HepG2 (cell line): ENCODE measurements around the gene HABP4. TPM values are rescaled to one million over a fixed set of nuclear protein-coding genes. Genes with fewer than 3 reads are reported as not detected.

ENCODE experiments used
- CBX2 ChIP-seq, 2 experiments: fragments of 200-600 bp in 1 of 2; sonication (generic); formaldehyde crosslinking in 1 of 2; IDR thresholded peaks; 2 replicates each; pipeline versions ENCODE4 v1.7.0 to v1.8.1; 2018 to 2022; ENCODE audit warnings: low read depth in 2 of 2, low read length in 1 of 2, mild to moderate bottlenecking in 1 of 2, missing genetic modification reagents in 1 of 2
- GZF1 ChIP-seq: sonication (generic); formaldehyde crosslinking; IDR thresholded peaks from 2 replicates; pipeline ENCODE4 v1.5.1; 2020; ENCODE audit warnings: mild to moderate bottlenecking, missing genetic modification reagents
- JUNB ChIP-seq: sonication (generic); formaldehyde crosslinking; IDR thresholded peaks from 2 replicates; pipeline ENCODE4 v1.8.0; 2022; ENCODE audit warnings: missing genetic modification reagents, mild to moderate bottlenecking, borderline replicate concordance
- ZBTB38 ChIP-seq: sonication (generic); formaldehyde crosslinking; IDR thresholded peaks from 2 replicates; pipeline ENCODE4 v1.5.1; 2020; ENCODE audit warnings: mild to moderate bottlenecking, missing genetic modification reagents
- ZBTB43 ChIP-seq: sonication (generic); formaldehyde crosslinking; conservative IDR thresholded peaks from 2 replicates; pipeline ENCODE4 v1.4.0; 2020; ENCODE audit warnings: missing genetic modification reagents
- ZNF230 ChIP-seq: sonication (generic); formaldehyde crosslinking; IDR thresholded peaks from 2 replicates; pipeline ENCODE4 v1.4.0; 2020; ENCODE audit warnings: mild to moderate bottlenecking, missing genetic modification reagents
- polyA plus RNA-seq, 8 experiments: library from polyadenylated mRNA; depleted of rRNA in 3 of 8; stranded (reverse) in 7 of 8; unstranded in 1 of 8; fragments of >200 nt; fragmentation: Illumina TruSeq in 4 of 8; extraction: Trizol in 4 of 8; gene quantifications; 2 replicates each; pipeline versions ENCODE4 v1.2.1 to v1.2.3, GENCODE V29; 2011 to 2016; ENCODE audit warnings: low read depth in 4 of 8, missing spikeins in 1 of 8, mixed read lengths in 1 of 8; ENCODE audit not compliant: insufficient read depth in 1 of 8
- total RNA-seq, 5 experiments: library from RNA; depleted of rRNA; stranded (reverse); fragments of >200 nt; fragmentation: Illumina TruSeq; extraction: Trizol; gene quantifications; 2 replicates each; pipeline ENCODE4 v1.2.3, GENCODE V29; 2016; ENCODE audit warnings: low read depth in 1 of 5
- TF ChIP-seq, protein P1 (sequence below): sonication (generic); formaldehyde crosslinking; IDR thresholded peaks from 2 replicates; pipeline ENCODE4 v1.5.1; 2020; ENCODE audit warnings: mild to moderate bottlenecking, missing genetic modification reagents, borderline replicate concordance
- TF ChIP-seq, protein P2 (sequence below): sonication (generic); formaldehyde crosslinking; IDR thresholded peaks from 2 replicates; pipeline ENCODE4 v1.5.0; 2020; ENCODE audit warnings: mild to moderate bottlenecking, missing genetic modification reagents, borderline replicate concordance

Gene HABP4
- total and polyA plus RNA-seq, 2 of the 13 experiments (the other 11 are each of a cell fraction or from before 2014, with no cell fraction given), result 14.3 to 26.6 TPM

DNA sequence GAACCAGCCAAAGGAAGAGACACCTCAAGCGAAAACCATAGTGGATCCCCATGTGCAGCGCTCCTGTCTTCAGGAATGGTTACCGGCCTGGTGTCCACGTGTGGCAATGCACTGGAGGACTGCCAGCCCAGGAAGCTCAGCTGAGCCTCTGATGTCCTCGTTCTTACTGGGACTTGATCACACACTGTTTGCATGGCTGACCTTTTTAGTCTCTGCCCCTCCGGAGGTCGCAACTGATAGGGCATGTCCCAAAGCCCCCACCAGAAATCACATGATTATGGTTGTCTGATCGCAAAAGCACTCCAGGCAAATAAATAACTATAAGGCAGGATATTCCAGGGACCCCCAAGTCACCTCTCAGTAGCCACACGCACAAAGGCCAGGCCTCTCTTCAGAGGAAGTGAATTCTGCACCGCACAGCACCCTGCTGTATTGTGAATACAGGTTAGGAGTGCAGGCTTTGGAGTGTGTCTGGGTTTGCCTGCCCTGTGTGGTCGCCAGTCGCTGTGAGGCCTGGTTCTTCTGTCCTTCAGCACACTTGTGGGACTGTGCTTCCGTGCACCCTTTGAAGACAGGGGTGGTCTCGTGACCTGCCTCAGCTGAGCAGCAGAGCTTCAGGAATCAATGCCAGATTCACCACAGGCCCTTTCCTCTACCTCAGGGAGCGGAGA lies 13.4 kb upstream of the HABP4 start (continued):
- TF ChIP-seq ZBTB43 (CRISPR knock-in tag) (peak; percentile 80), GZF1 (CRISPR knock-in tag) (no peak), ZBTB38 (CRISPR knock-in tag) (peak; percentile 87; the same call in 1 of the 2 replicates), ZNF230 (no peak; the same call in 1 of the 2 replicates), JUNB (CRISPR knock-in tag) (no peak; the same call in 1 of the 2 replicates), CBX2 (IDR thresholded peaks at IDR 0.05; ENCODE audit: low read depth, low read length) (no peak), CBX2 (CRISPR knock-in tag; IDR thresholded peaks at IDR 0.05; ENCODE audit: low read depth) (no peak)
- TF ChIP-seq, protein P1, sequence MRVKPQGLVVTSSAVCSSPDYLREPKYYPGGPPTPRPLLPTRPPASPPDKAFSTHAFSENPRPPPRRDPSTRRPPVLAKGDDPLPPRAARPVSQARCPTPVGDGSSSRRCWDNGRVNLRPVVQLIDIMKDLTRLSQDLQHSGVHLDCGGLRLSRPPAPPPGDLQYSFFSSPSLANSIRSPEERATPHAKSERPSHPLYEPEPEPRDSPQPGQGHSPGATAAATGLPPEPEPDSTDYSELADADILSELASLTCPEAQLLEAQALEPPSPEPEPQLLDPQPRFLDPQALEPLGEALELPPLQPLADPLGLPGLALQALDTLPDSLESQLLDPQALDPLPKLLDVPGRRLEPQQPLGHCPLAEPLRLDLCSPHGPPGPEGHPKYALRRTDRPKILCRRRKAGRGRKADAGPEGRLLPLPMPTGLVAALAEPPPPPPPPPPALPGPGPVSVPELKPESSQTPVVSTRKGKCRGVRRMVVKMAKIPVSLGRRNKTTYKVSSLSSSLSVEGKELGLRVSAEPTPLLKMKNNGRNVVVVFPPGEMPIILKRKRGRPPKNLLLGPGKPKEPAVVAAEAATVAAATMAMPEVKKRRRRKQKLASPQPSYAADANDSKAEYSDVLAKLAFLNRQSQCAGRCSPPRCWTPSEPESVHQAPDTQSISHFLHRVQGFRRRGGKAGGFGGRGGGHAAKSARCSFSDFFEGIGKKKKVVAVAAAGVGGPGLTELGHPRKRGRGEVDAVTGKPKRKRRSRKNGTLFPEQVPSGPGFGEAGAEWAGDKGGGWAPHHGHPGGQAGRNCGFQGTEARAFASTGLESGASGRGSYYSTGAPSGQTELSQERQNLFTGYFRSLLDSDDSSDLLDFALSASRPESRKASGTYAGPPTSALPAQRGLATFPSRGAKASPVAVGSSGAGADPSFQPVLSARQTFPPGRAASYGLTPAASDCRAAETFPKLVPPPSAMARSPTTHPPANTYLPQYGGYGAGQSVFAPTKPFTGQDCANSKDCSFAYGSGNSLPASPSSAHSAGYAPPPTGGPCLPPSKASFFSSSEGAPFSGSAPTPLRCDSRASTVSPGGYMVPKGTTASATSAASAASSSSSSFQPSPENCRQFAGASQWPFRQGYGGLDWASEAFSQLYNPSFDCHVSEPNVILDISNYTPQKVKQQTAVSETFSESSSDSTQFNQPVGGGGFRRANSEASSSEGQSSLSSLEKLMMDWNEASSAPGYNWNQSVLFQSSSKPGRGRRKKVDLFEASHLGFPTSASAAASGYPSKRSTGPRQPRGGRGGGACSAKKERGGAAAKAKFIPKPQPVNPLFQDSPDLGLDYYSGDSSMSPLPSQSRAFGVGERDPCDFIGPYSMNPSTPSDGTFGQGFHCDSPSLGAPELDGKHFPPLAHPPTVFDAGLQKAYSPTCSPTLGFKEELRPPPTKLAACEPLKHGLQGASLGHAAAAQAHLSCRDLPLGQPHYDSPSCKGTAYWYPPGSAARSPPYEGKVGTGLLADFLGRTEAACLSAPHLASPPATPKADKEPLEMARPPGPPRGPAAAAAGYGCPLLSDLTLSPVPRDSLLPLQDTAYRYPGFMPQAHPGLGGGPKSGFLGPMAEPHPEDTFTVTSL (CRISPR knock-in tag), result 0 out of 2 replicates have a peak, but pooled peaks have one; percentile 62
- TF ChIP-seq, protein P2, sequence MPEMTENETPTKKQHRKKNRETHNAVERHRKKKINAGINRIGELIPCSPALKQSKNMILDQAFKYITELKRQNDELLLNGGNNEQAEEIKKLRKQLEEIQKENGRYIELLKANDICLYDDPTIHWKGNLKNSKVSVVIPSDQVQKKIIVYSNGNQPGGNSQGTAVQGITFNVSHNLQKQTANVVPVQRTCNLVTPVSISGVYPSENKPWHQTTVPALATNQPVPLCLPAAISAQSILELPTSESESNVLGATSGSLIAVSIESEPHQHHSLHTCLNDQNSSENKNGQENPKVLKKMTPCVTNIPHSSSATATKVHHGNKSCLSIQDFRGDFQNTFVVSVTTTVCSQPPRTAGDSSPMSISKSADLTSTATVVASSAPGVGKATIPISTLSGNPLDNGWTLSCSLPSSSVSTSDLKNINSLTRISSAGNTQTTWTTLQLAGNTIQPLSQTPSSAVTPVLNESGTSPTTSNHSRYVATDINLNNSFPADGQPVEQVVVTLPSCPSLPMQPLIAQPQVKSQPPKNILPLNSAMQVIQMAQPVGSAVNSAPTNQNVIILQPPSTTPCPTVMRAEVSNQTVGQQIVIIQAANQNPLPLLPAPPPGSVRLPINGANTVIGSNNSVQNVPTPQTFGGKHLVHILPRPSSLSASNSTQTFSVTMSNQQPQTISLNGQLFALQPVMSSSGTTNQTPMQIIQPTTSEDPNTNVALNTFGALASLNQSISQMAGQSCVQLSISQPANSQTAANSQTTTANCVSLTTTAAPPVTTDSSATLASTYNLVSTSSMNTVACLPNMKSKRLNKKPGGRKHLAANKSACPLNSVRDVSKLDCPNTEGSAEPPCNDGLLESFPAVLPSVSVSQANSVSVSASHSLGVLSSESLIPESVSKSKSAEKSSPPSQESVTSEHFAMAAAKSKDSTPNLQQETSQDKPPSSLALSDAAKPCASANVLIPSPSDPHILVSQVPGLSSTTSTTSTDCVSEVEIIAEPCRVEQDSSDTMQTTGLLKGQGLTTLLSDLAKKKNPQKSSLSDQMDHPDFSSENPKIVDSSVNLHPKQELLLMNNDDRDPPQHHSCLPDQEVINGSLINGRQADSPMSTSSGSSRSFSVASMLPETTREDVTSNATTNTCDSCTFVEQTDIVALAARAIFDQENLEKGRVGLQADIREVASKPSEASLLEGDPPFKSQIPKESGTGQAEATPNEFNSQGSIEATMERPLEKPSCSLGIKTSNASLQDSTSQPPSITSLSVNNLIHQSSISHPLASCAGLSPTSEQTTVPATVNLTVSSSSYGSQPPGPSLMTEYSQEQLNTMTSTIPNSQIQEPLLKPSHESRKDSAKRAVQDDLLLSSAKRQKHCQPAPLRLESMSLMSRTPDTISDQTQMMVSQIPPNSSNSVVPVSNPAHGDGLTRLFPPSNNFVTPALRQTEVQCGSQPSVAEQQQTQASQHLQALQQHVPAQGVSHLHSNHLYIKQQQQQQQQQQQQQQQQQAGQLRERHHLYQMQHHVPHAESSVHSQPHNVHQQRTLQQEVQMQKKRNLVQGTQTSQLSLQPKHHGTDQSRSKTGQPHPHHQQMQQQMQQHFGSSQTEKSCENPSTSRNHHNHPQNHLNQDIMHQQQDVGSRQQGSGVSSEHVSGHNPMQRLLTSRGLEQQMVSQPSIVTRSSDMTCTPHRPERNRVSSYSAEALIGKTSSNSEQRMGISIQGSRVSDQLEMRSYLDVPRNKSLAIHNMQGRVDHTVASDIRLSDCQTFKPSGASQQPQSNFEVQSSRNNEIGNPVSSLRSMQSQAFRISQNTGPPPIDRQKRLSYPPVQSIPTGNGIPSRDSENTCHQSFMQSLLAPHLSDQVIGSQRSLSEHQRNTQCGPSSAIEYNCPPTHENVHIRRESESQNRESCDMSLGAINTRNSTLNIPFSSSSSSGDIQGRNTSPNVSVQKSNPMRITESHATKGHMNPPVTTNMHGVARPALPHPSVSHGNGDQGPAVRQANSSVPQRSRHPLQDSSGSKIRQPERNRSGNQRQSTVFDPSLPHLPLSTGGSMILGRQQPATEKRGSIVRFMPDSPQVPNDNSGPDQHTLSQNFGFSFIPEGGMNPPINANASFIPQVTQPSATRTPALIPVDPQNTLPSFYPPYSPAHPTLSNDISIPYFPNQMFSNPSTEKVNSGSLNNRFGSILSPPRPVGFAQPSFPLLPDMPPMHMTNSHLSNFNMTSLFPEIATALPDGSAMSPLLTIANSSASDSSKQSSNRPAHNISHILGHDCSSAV, result no peak
